ENCODE results near the gene MOV10L1.

- TF ChIP-seq CTCF (IDR thresholded peaks at IDR 0.05) (no peak), POLR2A (IDR thresholded peaks at IDR 0.05) (no peak)
These were observed 96.4 kb downstream of the MOV10L1 start for GRCh38 chr22:50186181-50186714.

Measured in Peyer's patch (tissue), 4 donors.